Loucy (cell line): ENCODE data around the gene CRHR1.

Experiments used
- H2AFZ ChIP-seq: fragments of 200-600 bp; sonication (generic); 2 replicates; pipeline ENCODE4 v1.6.0; 2016; ENCODE audit warnings: antibody characterized with exemption, mild to moderate bottlenecking, low read length, moderate library complexity
- H3F3A ChIP-seq: fragments of 200-600 bp; 2 replicates; pipeline ENCODE4 v1.6.0; 2016; ENCODE audit warnings: antibody characterized with exemption, low read depth, mild to moderate bottlenecking
- H3K27me3 ChIP-seq: fragments of 200-600 bp; sonication (generic); 2 replicates; pipeline ENCODE4 v1.6.1; 2014; ENCODE audit warnings: low read length, mild to moderate bottlenecking; ENCODE audit not compliant: insufficient read depth, poor library complexity, severe bottlenecking
- H3K36me3 ChIP-seq: fragments of 200-600 bp; sonication (generic); 2 replicates; pipeline ENCODE4 v1.6.1; 2016; ENCODE audit warnings: low read length; ENCODE audit not compliant: insufficient read depth
- H3K4me1 ChIP-seq: fragments of 200-600 bp; sonication (generic); 2 replicates; pipeline ENCODE4 v1.5.1; 2014; ENCODE audit warnings: low read length, mild to moderate bottlenecking; ENCODE audit not compliant: insufficient read depth, poor library complexity, severe bottlenecking
- H3K4me2 ChIP-seq: fragments of 200-600 bp; sonication (generic); 2 replicates; pipeline ENCODE4 v1.6.0; 2014; ENCODE audit warnings: antibody characterized with exemption, low read length, low read depth, mild to moderate bottlenecking; ENCODE audit not compliant: poor library complexity, severe bottlenecking
- H3K4me3 ChIP-seq: fragments of 200-600 bp; sonication (generic); 2 replicates; pipeline ENCODE4 v1.5.1; 2014; ENCODE audit warnings: low read length, mild to moderate bottlenecking, mixed read lengths; ENCODE audit not compliant: poor library complexity, severe bottlenecking
- H3K79me2 ChIP-seq: fragments of 200-600 bp; sonication (generic); 2 replicates; pipeline ENCODE4 v1.6.1; 2014; ENCODE audit warnings: low read length; ENCODE audit not compliant: insufficient read depth
- H3K9ac ChIP-seq: fragments of 200-600 bp; sonication (generic); 2 replicates; pipeline ENCODE4 v1.6.0; 2014; ENCODE audit warnings: mild to moderate bottlenecking, low read depth, low read length, moderate library complexity; ENCODE audit not compliant: poor library complexity, severe bottlenecking
- H3K9me2 ChIP-seq: fragments of 200-600 bp; sonication (generic); replicated peaks from 2 replicates; pipeline ENCODE4 v1.6.1; 2016; ENCODE audit warnings: low read depth, low read length, mixed read lengths
- H3K9me3 ChIP-seq: fragments of 200-600 bp; sonication (generic); 2 replicates; pipeline ENCODE4 v1.6.1; 2014; ENCODE audit warnings: mild to moderate bottlenecking, antibody characterized with exemption, low read length, low read depth; ENCODE audit not compliant: insufficient read depth
- H4K20me1 ChIP-seq: fragments of 200-600 bp; sonication (generic); 2 replicates; pipeline ENCODE4 v1.6.0; 2014; ENCODE audit warnings: antibody characterized with exemption, low read length, mild to moderate bottlenecking; ENCODE audit not compliant: insufficient read depth, poor library complexity, severe bottlenecking
- EZH2phosphoT487 ChIP-seq: fragments of 200-600 bp; IDR thresholded peaks from 2 replicates; pipeline ENCODE4 v1.6.1; 2018; ENCODE audit warnings: antibody characterized with exemption, mild to moderate bottlenecking, moderate library complexity, borderline replicate concordance
- TF ChIP-seq, protein P1 (sequence below): fragments of 200-600 bp; sonication (generic); conservative IDR thresholded peaks from 2 replicates; pipeline ENCODE4 v1.5.1; 2014; ENCODE audit warnings: mild to moderate bottlenecking, antibody characterized with exemption, low read length

Gene CRHR1

GRCh38 chr17:45819632-45820031 is 35.5 kb downstream of the CRHR1 start:
- no peaks in the 10 kb centered on the region for H4K20me1 ChIP-seq
- TF ChIP-seq, protein P1, sequence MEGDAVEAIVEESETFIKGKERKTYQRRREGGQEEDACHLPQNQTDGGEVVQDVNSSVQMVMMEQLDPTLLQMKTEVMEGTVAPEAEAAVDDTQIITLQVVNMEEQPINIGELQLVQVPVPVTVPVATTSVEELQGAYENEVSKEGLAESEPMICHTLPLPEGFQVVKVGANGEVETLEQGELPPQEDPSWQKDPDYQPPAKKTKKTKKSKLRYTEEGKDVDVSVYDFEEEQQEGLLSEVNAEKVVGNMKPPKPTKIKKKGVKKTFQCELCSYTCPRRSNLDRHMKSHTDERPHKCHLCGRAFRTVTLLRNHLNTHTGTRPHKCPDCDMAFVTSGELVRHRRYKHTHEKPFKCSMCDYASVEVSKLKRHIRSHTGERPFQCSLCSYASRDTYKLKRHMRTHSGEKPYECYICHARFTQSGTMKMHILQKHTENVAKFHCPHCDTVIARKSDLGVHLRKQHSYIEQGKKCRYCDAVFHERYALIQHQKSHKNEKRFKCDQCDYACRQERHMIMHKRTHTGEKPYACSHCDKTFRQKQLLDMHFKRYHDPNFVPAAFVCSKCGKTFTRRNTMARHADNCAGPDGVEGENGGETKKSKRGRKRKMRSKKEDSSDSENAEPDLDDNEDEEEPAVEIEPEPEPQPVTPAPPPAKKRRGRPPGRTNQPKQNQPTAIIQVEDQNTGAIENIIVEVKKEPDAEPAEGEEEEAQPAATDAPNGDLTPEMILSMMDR = no peak
- TF ChIP-seq EZH2phosphoT487 = no peak
- H3K9me3 ChIP-seq = no peaks in the 10 kb centered on the region
- no peak overlapping the region for H3K4me2 ChIP-seq
- no peak overlapping the region for H2AFZ ChIP-seq
- H3K4me1 ChIP-seq = peaks cover 8% of the 10 kb centered on the region
- no peaks in the 10 kb centered on the region for H3F3A ChIP-seq
- no peaks in the 10 kb centered on the region for H3K36me3 ChIP-seq
- no peak overlapping the region for H3K9ac ChIP-seq
- H3K9me2 ChIP-seq = no peaks in the 10 kb centered on the region
- H3K27me3 ChIP-seq = no peaks in the 10 kb centered on the region
- H3K79me2 ChIP-seq = no peaks in the 10 kb centered on the region
- no peak overlapping the region for H3K4me3 ChIP-seq

DNA sequence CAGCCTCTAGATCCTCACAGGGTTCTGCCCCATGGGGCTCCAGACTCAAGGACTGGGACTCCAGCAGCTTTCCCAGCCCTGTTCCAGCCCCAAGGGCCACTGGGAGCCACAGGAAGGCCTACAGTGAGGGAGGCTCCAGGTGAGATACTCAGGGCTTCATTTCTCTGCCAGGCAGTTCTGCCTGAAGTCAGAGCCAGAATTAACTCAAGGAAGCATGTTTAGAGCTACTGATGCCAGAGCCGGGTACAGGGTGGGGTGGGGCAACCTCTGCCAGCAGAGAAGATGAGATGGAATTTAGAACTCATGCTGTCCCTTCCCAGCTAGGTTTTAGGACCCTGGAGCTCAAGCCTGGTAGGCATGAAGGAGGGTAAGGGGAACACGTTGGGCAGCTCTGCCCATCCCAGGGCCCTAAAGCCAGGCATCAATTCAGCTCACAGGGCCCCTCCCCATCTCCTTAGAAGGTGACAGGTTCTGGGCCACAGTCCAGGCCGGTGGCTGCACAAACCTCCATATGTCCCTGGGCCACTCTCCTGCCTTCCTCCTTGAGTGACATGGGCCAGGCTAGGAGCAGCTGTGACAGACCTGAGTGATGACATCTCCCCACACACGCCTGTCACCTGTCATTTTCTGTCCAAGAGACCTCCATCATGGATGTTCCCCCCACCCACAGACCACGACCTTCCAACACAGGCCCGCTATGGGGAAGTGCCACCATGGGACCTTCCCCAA is 36.1 kb downstream of the CRHR1 start:
- Histone ChIP-seq H4K20me1 (no peaks in the 10 kb centered on the region), H3F3A (no peaks in the 10 kb centered on the region), H2AFZ (no peak overlapping the region), H3K4me1 (peaks cover 8% of the 10 kb centered on the region), H3K27me3 (no peaks in the 10 kb centered on the region), H3K9ac (no peak overlapping the region), H3K9me2 (no peaks in the 10 kb centered on the region), H3K4me3 (no peak overlapping the region), H3K9me3 (no peaks in the 10 kb centered on the region), H3K36me3 (no peaks in the 10 kb centered on the region), H3K79me2 (no peaks in the 10 kb centered on the region), H3K4me2 (no peak overlapping the region)
- no peak for TF ChIP-seq EZH2phosphoT487
- TF ChIP-seq, protein P1 = no peak

DNA sequence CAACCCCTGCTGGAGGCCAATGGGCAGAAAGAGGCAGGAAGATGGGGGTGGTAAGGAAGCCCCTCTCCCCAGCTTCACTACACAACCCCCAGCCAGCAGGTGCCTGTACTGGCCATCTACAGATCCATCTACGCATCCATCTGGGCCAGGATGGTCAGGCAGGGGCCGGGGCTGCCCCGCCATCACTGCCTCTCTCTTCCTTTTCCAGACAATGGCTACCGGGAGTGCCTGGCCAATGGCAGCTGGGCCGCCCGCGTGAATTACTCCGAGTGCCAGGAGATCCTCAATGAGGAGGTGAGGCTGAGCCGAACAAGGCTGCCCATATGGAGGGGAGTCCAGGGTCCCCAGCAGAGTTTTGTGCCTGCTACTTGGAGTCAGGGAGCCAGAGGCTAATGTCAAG is 37.0 kb downstream of the CRHR1 start:
- peaks cover 8% of the 10 kb centered on the region for H3K4me1 ChIP-seq
- H3K79me2 ChIP-seq = no peaks in the 10 kb centered on the region
- H3K4me3 ChIP-seq = no peak overlapping the region
- H3K9ac ChIP-seq = no peak overlapping the region
- H3K4me2 ChIP-seq = no peak overlapping the region
- TF ChIP-seq EZH2phosphoT487 = no peak
- TF ChIP-seq, protein P1 = no peak
- H3K9me2 ChIP-seq = no peaks in the 10 kb centered on the region
- no peaks in the 10 kb centered on the region for H3K9me3 ChIP-seq
- H2AFZ ChIP-seq = no peak overlapping the region
- no peaks in the 10 kb centered on the region for H3K27me3 ChIP-seq
- no peaks in the 10 kb centered on the region for H3F3A ChIP-seq
- H4K20me1 ChIP-seq = no peaks in the 10 kb centered on the region
- no peaks in the 10 kb centered on the region for H3K36me3 ChIP-seq
